Endometrial microvascular endothelial cells (primary cell): Measurements from ENCODE around the gene MIOS. TPM values are rescaled to one million over a fixed set of nuclear protein-coding genes. Genes with fewer than 3 reads are reported as not detected.

Experiments
- in situ Hi-C: cut with HindIII; loops from 2 replicates; pipeline ENCODE4 v1.10.0; 2017; ENCODE audit warnings: low sequenced_read_pairs, low pct_unique_long_range_greater_than_20kb; ENCODE audit errors: inconsistent ontology term
- total RNA-seq: library from RNA; depleted of rRNA; stranded (reverse); fragments of >200 nt; gene quantifications from one replicate; pipeline ENCODE4 v1.2.3, GENCODE V29; 2015; ENCODE audit errors: inconsistent ontology term

Gene MIOS
- 40.8 TPM for total RNA-seq

DNA sequence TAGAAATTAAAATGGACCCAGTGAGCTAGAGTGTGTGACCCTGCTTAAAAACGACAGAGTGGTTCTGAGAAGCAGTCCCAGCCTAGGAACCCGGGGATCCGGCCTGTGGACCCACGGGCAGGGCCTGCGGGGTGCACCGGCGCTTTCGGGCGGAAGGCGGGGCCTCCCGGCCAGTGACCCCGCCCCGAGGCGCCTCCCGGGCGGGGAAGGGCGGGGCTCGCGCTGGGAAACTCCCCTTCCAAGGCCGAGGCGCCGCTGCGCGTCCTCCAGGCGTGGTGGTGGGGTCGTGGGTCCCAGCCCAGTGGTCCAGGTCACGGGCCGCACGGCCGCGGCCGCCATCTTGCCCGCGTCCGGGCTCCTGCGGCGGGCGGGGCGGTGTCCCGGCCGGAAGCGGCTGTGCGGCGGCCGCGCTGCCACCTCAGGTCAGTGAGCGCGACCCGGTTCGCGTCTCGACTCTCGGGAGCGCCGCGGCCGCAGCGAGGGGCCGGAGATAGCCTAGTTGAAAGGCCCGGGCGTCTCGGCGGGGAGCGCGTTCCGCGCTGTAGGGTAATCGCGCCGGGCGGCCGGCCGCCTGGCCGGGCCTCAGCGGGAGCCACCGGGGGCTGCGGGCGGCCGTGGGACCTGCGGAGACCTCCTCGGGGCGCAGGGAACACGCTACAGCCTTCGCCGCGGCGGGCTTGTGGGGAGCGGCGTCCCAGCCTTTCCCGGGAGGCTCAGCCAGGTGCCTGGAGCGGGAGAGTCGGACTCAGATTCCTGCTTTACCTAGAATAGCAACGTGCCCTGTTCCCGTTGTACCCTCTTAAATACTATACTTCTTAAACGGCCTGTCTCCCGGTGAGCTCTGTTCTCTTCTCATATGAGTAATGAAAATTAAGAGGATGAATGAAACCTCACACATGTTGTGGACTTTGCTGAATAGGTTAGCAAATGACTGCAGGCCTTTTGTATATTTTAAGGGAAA, at the start of gene MIOS:
MIOS (plus strand) TSS at position 234 of the 961 bp plus-strand sequence. CDS start 5,592 bp downstream, outside the sequence.
- in situ Hi-C loops: no loop called here

DNA sequence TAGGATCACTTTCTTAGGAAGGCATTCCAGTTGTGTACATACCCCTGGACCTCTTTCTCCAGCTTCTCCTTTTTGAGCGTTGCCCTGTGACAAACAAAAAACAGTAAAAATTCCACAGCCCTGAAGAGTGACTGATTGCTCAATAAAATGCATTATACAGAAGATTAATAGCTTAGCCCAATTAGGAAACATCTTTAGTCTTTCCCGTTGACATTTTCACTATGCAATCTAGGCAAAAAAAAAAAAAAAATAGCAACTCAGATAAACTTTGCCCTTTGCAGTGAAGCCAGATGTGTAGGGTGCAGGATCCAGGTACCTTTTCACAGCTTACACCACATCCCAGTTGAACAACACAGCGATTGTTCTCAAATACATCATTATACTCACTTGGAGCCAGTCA, 48.9 kb upstream of the MIOS start:
- in situ Hi-C loops: no loop called here

DNA sequence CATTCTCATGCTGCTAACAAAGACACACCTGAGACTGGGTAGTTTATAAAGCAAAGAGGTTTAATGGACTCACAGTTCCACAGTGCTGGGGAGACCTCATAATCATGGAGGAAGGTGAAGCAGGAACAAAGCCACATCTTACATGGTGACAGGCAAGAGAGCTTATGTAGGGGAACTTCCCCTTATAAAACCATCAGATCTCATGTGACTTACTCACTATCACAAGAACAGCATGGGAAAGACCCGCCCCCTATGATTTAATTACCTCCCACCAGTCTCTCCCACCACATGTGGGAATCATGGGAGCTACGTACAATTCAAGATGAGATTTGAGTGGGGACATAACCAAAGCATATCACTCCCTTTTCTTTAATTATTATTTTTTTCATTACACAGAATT, 47.6 kb upstream of the MIOS start:
- in situ Hi-C loops: no loop called here

- in situ Hi-C loops: no loop called here
Measured at GRCh38 chr7:7519528-7519927, 47.2 kb upstream of the MIOS start.

DNA sequence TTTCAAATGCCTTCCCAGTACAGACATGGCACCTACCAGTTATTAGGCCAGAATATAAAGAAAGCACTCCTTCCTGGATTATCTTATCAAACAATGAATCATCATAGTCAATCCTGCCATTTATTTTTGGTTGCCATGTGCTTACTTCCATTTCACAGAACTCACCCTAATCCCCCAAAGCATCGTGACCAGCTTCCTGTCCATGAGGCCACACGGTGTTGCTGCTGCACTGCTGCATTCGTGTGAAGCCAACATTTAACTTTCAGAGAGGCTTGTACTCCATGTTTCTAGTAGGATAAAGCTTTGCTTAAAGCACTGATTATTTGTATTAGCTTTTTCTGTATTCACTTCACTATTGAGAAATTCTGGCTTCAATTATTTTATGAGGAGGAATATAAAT, 45.4 kb upstream of the MIOS start:
- in situ Hi-C loops: no loop called here

- in situ Hi-C loops: no loop called here
Measured at GRCh38 chr7:7522421-7522820, 44.3 kb upstream of the MIOS start.

GRCh38 chr7:7524121-7524520, 42.6 kb upstream of the MIOS start:
- in situ Hi-C loops: no loop called here

GRCh38 chr7:7526006-7526405, 40.7 kb upstream of the MIOS start:
- in situ Hi-C loops: no loop called here

DNA sequence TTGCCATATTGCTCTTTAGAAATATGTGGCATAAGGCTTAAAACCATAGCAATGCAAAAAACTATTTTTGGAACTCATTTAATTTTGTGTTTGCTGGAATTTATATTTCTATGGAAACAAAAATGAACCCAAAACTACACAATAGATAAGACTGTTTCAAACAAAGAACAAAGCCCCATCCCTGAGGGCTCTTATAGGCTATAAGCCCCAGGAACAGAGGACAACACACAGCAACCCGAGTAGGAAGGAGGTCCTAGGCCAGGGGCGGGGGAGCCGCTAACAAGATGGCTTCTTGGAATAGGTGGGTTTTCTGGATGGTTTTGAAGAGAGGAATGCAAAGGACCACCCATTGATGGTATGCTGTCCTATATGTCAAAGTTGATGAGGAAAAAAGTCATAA, 39.6 kb upstream of the MIOS start:
- in situ Hi-C loops: no loop called here

- in situ Hi-C loops: no loop called here
Measured at GRCh38 chr7:7529328-7529727, 37.4 kb upstream of the MIOS start.

DNA sequence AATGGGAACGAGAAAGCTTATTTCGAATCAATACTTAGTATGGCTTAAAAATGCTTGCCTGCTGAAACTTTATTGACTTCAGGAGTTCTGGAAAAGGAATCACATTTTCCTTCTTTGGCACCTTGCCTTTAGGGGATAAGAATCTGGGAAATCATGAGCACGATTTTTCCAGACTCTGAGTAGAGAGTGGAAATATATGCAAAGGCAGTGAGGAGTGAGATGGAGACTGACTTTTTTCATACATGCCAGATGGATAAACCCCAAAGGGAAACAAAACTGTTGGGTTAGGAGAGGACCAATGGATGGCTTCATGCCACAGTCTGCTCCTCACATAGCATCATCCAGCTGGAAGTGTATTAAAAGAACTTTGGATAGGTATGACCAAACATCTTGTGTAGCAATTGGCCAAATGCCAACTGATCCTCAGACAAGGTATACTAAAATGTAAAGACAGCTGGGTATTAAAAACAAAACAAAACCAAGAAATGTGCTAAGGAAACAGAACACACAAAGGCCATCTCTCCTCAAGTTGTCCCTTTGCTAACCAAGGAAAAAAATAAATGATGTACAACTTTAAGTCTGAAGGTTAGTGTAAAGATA, 32.8 kb upstream of the MIOS start:
- in situ Hi-C loops: no loop called here

DNA sequence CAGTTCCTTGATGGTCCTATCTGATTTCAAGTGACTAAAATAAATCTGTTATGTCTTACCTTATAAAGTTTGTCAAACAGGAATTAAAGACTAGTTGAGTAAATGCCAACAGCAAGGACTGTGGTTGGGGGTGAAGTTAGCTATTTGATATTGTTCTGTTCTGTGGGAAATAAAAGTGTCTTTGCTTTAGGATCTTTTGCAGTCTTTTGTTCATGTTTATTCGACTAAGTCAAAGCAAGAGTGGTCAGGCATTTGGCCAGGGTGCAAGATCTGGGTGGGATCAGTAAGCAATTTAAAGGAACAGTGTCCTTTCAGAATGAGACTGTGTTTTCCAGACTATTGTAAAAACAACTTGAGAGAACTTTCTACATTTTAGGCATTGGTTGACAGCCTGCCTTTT, 31.0 kb upstream of the MIOS start, which contains the start of gene COL28A1:
COL28A1 (minus strand) TSS at position 183 of the 400 bp plus-strand sequence. CDS start 2,998 bp downstream, outside the sequence.
- in situ Hi-C loops: no loop called here

GRCh38 chr7:7536396-7537019, 30.2 kb upstream of the MIOS start:
- in situ Hi-C loops: no loop called here

GRCh38 chr7:7537711-7538110, 29.0 kb upstream of the MIOS start:
- in situ Hi-C loops: no loop called here

- in situ Hi-C loops: no loop called here
Measured at GRCh38 chr7:7539152-7539551, 27.5 kb upstream of the MIOS start.

DNA sequence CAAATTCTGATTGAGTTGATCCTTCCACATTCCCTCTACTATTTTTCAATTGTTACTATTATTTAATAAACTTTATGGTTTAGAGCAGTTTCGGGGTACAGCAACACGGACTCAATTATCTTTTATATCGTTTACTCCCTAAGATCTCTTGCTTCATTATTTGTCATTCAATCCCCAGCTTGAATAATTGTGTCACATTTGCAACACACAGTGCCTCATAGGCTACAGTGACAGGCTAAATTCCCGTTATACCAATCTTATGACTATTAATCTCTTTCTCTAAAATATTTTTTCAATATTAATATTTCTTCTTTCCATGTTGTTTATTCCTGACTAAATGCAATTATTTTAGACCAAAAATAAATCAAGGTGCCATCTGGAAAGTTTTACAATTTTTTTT, 27.0 kb upstream of the MIOS start:
- in situ Hi-C loops: no loop called here

DNA sequence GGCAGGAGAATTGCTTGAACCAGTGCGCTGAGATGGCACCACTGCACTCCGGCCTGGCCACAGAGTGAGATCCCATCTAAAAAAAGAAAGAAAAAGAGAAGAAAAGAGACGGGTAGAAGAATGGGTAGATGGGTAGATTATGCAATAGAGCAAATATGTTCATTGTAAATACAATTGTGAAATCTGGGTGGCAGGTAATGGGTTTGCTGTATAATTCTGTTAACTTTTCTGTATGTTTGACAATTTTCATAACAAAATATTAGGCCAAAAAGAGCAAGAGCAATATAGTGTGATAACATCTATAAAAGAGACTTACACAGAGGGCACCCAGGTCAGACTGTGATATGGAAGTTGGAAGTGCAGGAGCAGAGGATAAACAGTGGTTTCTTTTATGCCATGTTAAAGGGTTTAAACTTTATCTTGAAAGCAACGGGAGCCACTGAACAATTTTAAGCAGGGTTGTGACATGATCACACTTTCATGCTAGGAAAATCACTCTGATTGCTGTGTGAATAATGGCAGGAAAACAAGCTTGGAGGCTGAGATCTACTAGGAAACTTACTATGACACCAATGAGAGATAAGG, 24.3 kb upstream of the MIOS start:
- in situ Hi-C loops: no loop called here

GRCh38 chr7:7548407-7548806, 18.3 kb upstream of the MIOS start:
- in situ Hi-C loops: no loop called here

DNA sequence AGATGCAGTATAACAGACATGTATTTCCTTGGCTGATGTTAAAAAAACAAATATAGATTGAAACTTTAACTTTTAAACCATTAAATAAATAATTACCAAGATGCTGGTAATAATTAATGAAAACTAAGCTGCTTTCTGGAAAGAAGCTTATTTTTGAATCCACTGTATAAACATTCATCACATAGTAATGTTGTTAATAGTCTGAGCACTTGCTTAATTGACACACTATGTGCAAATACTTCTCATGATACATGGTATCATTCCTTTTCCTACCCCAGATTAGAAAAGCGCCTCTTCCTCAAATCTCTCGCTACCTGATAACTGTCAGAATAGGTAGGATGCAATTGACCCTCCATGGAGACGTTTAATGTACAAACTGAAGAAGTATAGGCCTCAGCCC, 16.0 kb upstream of the MIOS start:
- in situ Hi-C loops: no loop called here
